GM19238 (cell line): ENCODE results near the gene GTF2IRD1.
"Not testable (repeated sequence)": the region's sequence is repeated elsewhere in the genome, so short reads cannot be mapped to it uniquely, and the experiment has no call there.

Experiments
- DNase-seq: peaks from one replicate; pipeline ENCODE4 v3.0.0; 2011; ENCODE audit warnings: low spot score; ENCODE audit not compliant: insufficient read length

Gene GTF2IRD1

DNA sequence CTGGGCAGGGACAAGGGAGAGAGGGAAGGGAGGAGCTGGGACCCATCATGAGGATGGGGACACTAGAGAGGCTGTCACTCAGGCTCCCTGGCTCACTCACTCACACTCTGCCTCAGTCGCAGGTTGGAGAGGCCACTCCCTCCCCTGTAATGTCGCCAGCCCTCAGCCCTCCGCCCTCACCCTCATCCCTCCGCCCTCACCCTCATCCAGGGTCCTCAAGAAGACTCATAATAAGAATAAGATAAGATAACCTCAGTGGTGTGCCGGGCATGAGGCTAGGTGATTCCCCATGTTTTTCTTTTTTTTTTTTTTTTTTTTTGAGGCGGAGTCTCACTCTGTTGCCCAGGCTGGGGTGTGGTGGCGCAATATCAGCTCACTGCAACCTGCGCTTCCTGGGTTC lies 92.2 kb downstream of the GTF2IRD1 start:
- no peak for DNase-seq

GRCh38 chr7:74553596-74554012 lies 99.9 kb downstream of the GTF2IRD1 start:
- DNase-seq: not testable (repeated sequence)

GRCh38 chr7:74554178-74554577 lies 100.5 kb downstream of the GTF2IRD1 start:
- no peak for DNase-seq

DNA sequence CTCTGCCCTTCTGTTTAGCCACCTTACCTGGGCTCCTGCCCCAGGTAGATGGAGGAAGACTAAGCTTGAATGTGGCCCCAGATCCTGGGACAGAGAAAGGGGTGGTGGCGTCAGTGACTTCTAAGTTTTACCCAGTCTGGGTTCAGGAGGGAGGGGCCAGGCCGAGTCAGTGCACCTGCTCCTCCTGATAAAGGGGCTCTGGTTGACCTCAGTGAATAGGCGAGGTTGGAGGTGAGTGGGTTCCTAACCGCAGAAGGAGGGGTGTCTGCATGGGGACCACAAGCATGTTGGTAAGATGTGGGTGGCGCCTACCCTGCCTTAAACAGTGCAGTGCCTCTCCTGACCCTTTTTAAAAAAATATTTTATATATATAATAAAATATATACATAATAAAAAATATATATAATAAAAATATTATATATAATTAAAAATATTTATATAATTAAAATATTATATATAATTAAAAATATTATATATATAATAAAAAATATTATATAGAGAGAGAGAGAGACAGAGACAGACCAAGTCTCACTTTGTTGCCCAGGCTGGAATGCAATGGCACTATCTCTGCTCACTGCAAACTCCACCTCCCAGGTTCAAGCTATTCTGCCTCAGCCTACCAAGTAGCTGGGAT lies 106.5 kb downstream of the GTF2IRD1 start:
- no peak for DNase-seq

- DNase-seq: no peak
These were observed 108.3 kb downstream of the GTF2IRD1 start for GRCh38 chr7:74561898-74562613.

DNA sequence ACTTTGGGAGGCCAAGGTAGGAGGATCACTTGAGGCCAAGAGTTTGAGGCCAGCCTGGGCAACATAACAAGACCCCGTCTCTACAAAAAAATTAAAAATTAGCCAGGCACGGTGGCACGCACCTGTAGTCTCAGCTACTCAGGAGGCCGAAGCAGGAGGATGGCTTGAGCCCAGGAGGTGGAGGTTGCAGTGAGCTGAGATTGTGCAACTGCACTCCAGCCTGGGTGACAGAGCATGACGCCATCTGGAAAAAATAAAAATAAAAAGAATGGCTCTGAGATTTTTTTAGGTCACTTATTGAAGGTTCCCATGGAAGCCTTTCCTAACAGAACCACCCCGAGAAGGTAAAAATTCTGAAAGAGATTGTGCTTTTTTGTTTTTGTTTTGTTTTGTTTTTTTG lies 109.9 kb downstream of the GTF2IRD1 start:
- DNase-seq: not testable (repeated sequence)

GRCh38 chr7:74567318-74567668 lies 113.6 kb downstream of the GTF2IRD1 start:
- no peak for DNase-seq

DNA sequence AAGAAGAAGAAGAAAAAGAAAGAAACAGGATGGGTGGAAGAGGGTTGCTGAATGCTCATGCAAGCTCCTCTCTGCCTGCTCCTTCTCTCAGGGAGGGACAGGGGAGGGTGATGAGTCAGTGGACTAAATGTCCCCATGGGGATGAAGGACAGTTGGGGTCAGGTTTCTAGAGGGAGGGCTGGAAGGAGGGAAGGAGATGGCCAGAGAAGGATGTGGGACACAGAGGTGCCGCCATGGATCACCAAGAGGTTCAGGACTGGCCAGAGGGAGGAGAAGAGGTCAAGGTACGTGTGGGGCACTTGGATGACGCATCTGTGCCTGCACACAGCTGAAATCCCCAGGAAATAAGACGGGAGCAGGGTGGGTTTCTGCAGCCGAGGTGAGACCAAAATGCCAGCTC lies 115.0 kb downstream of the GTF2IRD1 start:
- no peak for DNase-seq

DNA sequence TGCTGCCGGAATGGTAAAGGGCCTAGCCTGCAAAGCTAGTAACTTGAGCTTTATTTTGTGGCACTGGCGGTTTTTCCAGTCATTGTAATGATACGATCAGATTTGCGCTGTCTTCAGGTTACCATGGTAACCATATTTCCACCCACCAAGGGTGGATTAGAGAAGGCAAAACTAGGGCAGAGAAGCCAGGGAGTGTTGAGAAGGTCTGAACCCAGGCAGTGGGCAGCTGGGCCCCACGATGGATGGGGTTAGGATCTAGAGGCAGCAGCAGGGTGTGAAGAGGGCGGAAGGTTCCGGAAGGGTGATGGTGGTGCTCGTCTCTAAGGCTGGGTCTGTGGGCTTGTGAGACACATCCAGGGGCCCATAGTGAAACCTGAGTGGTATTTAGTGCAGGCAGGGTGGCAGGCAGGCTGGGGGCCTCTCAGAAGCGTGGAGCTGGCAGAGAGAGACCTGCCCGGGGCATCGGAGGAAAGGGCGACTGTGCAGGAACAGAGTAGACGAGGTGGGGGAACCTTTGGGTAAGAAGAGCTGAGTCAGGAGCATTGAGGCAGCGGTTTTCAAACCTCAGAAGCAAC lies 115.9 kb downstream of the GTF2IRD1 start:
- no peak for DNase-seq

- no peak for DNase-seq
These were observed 116.9 kb downstream of the GTF2IRD1 start for GRCh38 chr7:74570533-74571156.

GRCh38 chr7:74572301-74572979 lies 118.7 kb downstream of the GTF2IRD1 start:
- DNase-seq: no peak

- DNase-seq: no peak
These were observed 119.8 kb downstream of the GTF2IRD1 start for GRCh38 chr7:74573512-74573911.

- no peak for DNase-seq
These were observed 121.5 kb downstream of the GTF2IRD1 start for GRCh38 chr7:74575083-74575784.

- DNase-seq: no peak
These were observed 122.1 kb downstream of the GTF2IRD1 start for GRCh38 chr7:74575811-74576210.

GRCh38 chr7:74579800-74580685 lies 126.3 kb downstream of the GTF2IRD1 start:
- no peak for DNase-seq

- no peak for DNase-seq
These were observed 128.3 kb downstream of the GTF2IRD1 start for GRCh38 chr7:74581916-74582440.

GRCh38 chr7:74582447-74583039 lies 128.8 kb downstream of the GTF2IRD1 start:
- no peak for DNase-seq

- no peak for DNase-seq
These were observed 129.9 kb downstream of the GTF2IRD1 start for GRCh38 chr7:74583630-74584029.

DNA sequence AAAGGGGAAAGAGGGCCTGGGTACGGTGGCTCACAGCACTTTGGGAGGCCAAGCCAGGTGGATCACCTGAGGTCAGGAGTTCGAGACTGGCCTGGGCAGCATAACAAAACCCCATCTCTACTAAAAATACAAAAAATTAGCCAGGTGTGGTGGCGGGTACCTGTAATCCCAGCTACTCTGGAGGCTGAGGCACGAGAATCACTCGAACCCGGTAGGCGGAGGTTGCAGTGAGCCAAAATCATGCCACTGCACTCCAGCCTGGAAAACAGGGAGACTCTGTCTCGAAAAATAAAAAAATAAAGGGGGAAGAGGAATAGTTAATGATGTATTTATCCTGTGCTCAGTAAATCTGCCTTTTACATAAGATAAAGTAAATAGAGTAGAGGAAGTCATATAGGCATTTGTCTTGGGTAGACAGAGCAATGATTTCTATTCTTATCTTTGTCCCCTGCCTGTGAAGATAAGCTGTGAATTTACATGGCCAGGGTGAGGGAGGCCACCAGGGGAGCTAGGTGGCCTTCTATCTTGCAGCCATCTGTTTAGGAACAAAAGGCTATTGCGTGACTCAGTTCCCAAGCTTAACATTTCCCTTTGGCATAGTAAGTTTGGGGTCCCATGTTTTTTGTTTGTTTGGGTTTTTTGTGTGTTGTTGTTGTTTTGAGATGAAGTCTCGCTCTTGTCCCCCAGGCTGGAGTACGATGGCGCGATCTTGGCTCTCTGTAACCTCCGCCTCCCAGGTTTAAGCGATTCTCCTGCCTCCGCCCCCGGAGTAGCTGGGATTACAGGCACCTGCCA lies 130.7 kb downstream of the GTF2IRD1 start:
- no peak for DNase-seq
